WTC11 (cell line): ENCODE measurements around the gene CPSF3.

Experiments
- ETV6 ChIP-seq: sonication (generic); formaldehyde crosslinking; IDR thresholded peaks from 2 replicates; pipeline ENCODE4 v1.8.1; 2022; ENCODE audit warnings: mild to moderate bottlenecking, missing genetic modification reagents
- FOXJ3 ChIP-seq: sonication (generic); formaldehyde crosslinking; IDR thresholded peaks from 2 replicates; pipeline ENCODE4 v1.9.0; 2021; ENCODE audit warnings: missing genetic modification reagents, mild to moderate bottlenecking, borderline replicate concordance
- FOXK1 ChIP-seq: sonication (generic); formaldehyde crosslinking; IDR thresholded peaks from 2 replicates; pipeline ENCODE4 v1.8.0; 2022; ENCODE audit warnings: mild to moderate bottlenecking, moderate library complexity, missing genetic modification reagents
- JUN ChIP-seq: sonication (generic); formaldehyde crosslinking; IDR thresholded peaks from 2 replicates; pipeline ENCODE4 v1.8.0; 2023; ENCODE audit warnings: mild to moderate bottlenecking, missing genetic modification reagents
- ZNF232 ChIP-seq: sonication (generic); formaldehyde crosslinking; IDR thresholded peaks from 2 replicates; pipeline ENCODE4 v1.8.0; 2022; ENCODE audit warnings: mild to moderate bottlenecking, missing genetic modification reagents
- TF ChIP-seq, protein P1 (sequence below): sonication (generic); formaldehyde crosslinking; IDR thresholded peaks from 2 replicates; pipeline ENCODE4 v1.8.1; 2022; ENCODE audit warnings: low read depth, missing genetic modification reagents, borderline replicate concordance
- TF ChIP-seq, protein P2 (sequence below): fragments of 200-600 bp; IDR thresholded peaks from 2 replicates; pipeline ENCODE4 v1.8.0; 2022; ENCODE audit warnings: antibody characterized with exemption
- TF ChIP-seq, protein P3 (sequence below): sonication (generic); formaldehyde crosslinking; IDR thresholded peaks from 2 replicates; pipeline ENCODE4 v1.8.0; 2023; ENCODE audit warnings: mild to moderate bottlenecking, missing genetic modification reagents
- TF ChIP-seq, protein P4 (sequence below): sonication (generic); formaldehyde crosslinking; conservative IDR thresholded peaks from 2 replicates; pipeline ENCODE4 v1.8.1; 2023; ENCODE audit warnings: mild to moderate bottlenecking, low read depth, missing genetic modification reagents, moderate library complexity

DNA sequence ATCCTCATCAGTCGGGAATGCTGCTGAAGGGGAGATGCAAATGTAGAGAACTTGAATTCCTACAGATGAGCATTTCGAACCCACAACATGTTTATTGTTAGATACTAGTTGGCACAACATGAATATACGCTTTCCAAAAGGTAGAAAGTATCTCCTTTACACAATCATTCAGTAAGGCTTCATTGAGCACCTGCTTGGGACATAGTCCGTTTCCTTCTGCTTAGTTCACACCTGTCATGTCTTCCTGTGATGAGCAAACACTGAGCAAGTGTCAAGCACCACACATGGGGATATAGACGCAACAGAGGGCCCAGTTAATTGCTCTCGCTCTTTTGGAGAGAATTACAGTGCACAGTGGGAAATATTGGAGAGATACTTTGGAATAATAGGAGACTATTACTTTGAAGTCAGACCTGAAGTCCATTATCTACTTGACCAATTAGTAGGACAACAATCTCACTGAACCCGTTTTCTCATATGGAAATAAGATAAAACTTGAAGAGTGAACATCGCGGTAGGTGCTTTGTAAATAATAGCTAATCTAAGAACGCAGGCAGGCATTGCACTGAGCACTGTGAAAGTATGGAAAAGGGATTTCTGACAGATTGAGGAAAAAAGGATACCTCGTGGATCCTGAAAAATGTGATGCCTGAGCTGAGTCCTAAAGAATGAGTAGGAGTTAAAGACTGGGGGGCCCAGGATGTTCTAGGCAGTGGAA lies 1.2 kb downstream of the CPSF3 start:
- TF ChIP-seq, protein P1, sequence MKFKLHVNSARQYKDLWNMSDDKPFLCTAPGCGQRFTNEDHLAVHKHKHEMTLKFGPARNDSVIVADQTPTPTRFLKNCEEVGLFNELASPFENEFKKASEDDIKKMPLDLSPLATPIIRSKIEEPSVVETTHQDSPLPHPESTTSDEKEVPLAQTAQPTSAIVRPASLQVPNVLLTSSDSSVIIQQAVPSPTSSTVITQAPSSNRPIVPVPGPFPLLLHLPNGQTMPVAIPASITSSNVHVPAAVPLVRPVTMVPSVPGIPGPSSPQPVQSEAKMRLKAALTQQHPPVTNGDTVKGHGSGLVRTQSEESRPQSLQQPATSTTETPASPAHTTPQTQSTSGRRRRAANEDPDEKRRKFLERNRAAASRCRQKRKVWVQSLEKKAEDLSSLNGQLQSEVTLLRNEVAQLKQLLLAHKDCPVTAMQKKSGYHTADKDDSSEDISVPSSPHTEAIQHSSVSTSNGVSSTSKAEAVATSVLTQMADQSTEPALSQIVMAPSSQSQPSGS (CRISPR knock-in tag), result no peak
- TF ChIP-seq, protein P2, sequence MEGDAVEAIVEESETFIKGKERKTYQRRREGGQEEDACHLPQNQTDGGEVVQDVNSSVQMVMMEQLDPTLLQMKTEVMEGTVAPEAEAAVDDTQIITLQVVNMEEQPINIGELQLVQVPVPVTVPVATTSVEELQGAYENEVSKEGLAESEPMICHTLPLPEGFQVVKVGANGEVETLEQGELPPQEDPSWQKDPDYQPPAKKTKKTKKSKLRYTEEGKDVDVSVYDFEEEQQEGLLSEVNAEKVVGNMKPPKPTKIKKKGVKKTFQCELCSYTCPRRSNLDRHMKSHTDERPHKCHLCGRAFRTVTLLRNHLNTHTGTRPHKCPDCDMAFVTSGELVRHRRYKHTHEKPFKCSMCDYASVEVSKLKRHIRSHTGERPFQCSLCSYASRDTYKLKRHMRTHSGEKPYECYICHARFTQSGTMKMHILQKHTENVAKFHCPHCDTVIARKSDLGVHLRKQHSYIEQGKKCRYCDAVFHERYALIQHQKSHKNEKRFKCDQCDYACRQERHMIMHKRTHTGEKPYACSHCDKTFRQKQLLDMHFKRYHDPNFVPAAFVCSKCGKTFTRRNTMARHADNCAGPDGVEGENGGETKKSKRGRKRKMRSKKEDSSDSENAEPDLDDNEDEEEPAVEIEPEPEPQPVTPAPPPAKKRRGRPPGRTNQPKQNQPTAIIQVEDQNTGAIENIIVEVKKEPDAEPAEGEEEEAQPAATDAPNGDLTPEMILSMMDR, result no peak
- TF ChIP-seq ZNF232 (CRISPR knock-in tag) (no peak), FOXJ3 (CRISPR knock-in tag) (no peak), FOXK1 (no peak), JUN (CRISPR knock-in tag) (no peak), ETV6 (CRISPR knock-in tag) (no peak)
- TF ChIP-seq, protein P3, sequence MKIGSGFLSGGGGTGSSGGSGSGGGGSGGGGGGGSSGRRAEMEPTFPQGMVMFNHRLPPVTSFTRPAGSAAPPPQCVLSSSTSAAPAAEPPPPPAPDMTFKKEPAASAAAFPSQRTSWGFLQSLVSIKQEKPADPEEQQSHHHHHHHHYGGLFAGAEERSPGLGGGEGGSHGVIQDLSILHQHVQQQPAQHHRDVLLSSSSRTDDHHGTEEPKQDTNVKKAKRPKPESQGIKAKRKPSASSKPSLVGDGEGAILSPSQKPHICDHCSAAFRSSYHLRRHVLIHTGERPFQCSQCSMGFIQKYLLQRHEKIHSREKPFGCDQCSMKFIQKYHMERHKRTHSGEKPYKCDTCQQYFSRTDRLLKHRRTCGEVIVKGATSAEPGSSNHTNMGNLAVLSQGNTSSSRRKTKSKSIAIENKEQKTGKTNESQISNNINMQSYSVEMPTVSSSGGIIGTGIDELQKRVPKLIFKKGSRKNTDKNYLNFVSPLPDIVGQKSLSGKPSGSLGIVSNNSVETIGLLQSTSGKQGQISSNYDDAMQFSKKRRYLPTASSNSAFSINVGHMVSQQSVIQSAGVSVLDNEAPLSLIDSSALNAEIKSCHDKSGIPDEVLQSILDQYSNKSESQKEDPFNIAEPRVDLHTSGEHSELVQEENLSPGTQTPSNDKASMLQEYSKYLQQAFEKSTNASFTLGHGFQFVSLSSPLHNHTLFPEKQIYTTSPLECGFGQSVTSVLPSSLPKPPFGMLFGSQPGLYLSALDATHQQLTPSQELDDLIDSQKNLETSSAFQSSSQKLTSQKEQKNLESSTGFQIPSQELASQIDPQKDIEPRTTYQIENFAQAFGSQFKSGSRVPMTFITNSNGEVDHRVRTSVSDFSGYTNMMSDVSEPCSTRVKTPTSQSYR (CRISPR knock-in tag), result no peak
- TF ChIP-seq, protein P4, sequence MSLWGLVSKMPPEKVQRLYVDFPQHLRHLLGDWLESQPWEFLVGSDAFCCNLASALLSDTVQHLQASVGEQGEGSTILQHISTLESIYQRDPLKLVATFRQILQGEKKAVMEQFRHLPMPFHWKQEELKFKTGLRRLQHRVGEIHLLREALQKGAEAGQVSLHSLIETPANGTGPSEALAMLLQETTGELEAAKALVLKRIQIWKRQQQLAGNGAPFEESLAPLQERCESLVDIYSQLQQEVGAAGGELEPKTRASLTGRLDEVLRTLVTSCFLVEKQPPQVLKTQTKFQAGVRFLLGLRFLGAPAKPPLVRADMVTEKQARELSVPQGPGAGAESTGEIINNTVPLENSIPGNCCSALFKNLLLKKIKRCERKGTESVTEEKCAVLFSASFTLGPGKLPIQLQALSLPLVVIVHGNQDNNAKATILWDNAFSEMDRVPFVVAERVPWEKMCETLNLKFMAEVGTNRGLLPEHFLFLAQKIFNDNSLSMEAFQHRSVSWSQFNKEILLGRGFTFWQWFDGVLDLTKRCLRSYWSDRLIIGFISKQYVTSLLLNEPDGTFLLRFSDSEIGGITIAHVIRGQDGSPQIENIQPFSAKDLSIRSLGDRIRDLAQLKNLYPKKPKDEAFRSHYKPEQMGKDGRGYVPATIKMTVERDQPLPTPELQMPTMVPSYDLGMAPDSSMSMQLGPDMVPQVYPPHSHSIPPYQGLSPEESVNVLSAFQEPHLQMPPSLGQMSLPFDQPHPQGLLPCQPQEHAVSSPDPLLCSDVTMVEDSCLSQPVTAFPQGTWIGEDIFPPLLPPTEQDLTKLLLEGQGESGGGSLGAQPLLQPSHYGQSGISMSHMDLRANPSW (CRISPR knock-in tag), result no peak
